SK-N-SH (cell line): ENCODE measurements around the gene C3.

Source experiments
- CHD2 ChIP-seq: fragments of 150-350 bp; IDR thresholded peaks from 2 replicates; pipeline ENCODE4 v1.6.1; 2018; ENCODE audit warnings: low read length; ENCODE audit not compliant: partially characterized antibody
- EP300 ChIP-seq, 2 experiments: IDR thresholded peaks; 2 replicates each; pipeline versions ENCODE4 v1.4.0 to v1.6.1; 2012; ENCODE audit warnings: borderline replicate concordance in 1 of 2, low read depth in 1 of 2, low read length in 1 of 2
- EZH2phosphoT487 ChIP-seq: fragments of 200-600 bp; sonication (generic); IDR thresholded peaks from 2 replicates; pipeline ENCODE4 v1.6.1; 2017; ENCODE audit warnings: low read depth, mixed run types, mild to moderate bottlenecking, antibody characterized with exemption, moderate library complexity, borderline replicate concordance
- IRF3 ChIP-seq: fragments of 150-350 bp; IDR thresholded peaks from 2 replicates; pipeline ENCODE4 v1.6.1; 2016; ENCODE audit warnings: mild to moderate bottlenecking, low read depth, low read length
- MAX ChIP-seq: IDR thresholded peaks from 2 replicates; pipeline ENCODE4 v1.4.0; 2012; ENCODE audit warnings: low read depth
- MEF2A ChIP-seq: IDR thresholded peaks from 2 replicates; pipeline ENCODE4 v1.4.0; 2012; ENCODE audit warnings: low read depth, borderline replicate concordance
- RFX5 ChIP-seq: IDR thresholded peaks from 2 replicates; pipeline ENCODE4 v1.6.1; 2012; ENCODE audit warnings: mild to moderate bottlenecking, improper control_type of control experiment, low read length
- SMC3 ChIP-seq: IDR thresholded peaks from 2 replicates; pipeline ENCODE4 v1.6.1; 2012; ENCODE audit warnings: low read depth, low read length, improper control_type of control experiment
- TAF1 ChIP-seq: IDR thresholded peaks from 2 replicates; pipeline ENCODE4 v1.6.1; 2012; ENCODE audit warnings: low read depth, mild to moderate bottlenecking, low read length, moderate library complexity, borderline replicate concordance
- TF ChIP-seq, protein P1 (sequence below): fragments of 200-600 bp; sonication (generic); IDR thresholded peaks from 2 replicates; pipeline ENCODE4 v1.6.1; 2017; ENCODE audit warnings: antibody characterized with exemption, mild to moderate bottlenecking, moderate library complexity

GRCh38 chr19:6706633-6706958, 13.9 kb downstream of the C3 start:
- TF ChIP-seq RFX5 (no peak), EZH2phosphoT487 (no peak), EP300 (IDR thresholded peaks at IDR 0.05; ENCODE audit: borderline replicate concordance in 1 of 2, low read depth in 1 of 2, low read length in 1 of 2) (no peak), SMC3 (no peak), CHD2 (no peak), MEF2A (no peak), IRF3 (no peak), TAF1 (no peak), MAX (no peak)
- TF ChIP-seq, protein P1, sequence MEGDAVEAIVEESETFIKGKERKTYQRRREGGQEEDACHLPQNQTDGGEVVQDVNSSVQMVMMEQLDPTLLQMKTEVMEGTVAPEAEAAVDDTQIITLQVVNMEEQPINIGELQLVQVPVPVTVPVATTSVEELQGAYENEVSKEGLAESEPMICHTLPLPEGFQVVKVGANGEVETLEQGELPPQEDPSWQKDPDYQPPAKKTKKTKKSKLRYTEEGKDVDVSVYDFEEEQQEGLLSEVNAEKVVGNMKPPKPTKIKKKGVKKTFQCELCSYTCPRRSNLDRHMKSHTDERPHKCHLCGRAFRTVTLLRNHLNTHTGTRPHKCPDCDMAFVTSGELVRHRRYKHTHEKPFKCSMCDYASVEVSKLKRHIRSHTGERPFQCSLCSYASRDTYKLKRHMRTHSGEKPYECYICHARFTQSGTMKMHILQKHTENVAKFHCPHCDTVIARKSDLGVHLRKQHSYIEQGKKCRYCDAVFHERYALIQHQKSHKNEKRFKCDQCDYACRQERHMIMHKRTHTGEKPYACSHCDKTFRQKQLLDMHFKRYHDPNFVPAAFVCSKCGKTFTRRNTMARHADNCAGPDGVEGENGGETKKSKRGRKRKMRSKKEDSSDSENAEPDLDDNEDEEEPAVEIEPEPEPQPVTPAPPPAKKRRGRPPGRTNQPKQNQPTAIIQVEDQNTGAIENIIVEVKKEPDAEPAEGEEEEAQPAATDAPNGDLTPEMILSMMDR, result no peak
